NCI-H1092 treated with DMSO at 0.1 percent for 48 hours (cell line): ENCODE measurements around the gene OR52K1.
"Not testable (repeated sequence)": the region's sequence is repeated elsewhere in the genome, so short reads cannot be mapped to it uniquely, and the experiment has no call there.

Experiments used
- DNase-seq: peaks from one replicate; lab custom pipeline; 2025; lab: John Stamatoyannopoulos, UW

Gene OR52K1

GRCh38 chr11:4482445-4482844 is at the start of gene OR52K1:
Gene OR52K1, plus strand, starts transcription at chr11:4482646. Its CDS starts 6,255 bp downstream, at chr11:4488901.
- no peak for DNase-seq

GRCh38 chr11:4433856-4434255 is 48.6 kb upstream of the OR52K1 start:
- no peak for DNase-seq

GRCh38 chr11:4436411-4436810 is 46.0 kb upstream of the OR52K1 start:
- DNase-seq, result no peak

GRCh38 chr11:4441515-4441914 is 40.9 kb upstream of the OR52K1 start:
- no peak for DNase-seq

- no peak for DNase-seq
These were observed 39.1 kb upstream of the OR52K1 start for GRCh38 chr11:4443232-4443891.

GRCh38 chr11:4448995-4449394 is 33.5 kb upstream of the OR52K1 start, which contains the start of gene OR52K2:
Gene OR52K2, plus strand, starts transcription at chr11:4449295. Its CDS starts 45 bp downstream, at chr11:4449340.
- no peak for DNase-seq

- DNase-seq, result no peak
These were observed 29.3 kb upstream of the OR52K1 start for GRCh38 chr11:4453118-4453517.

GRCh38 chr11:4454021-4454420 is 28.4 kb upstream of the OR52K1 start:
- no peak for DNase-seq

- DNase-seq, result no peak
These were observed 27.0 kb upstream of the OR52K1 start for GRCh38 chr11:4455419-4455818.

- no peak for DNase-seq
These were observed 22.9 kb upstream of the OR52K1 start for GRCh38 chr11:4459500-4459899.

GRCh38 chr11:4460151-4460550 is 22.3 kb upstream of the OR52K1 start:
- DNase-seq, result no peak

- DNase-seq, result no peak
These were observed 18.0 kb upstream of the OR52K1 start for GRCh38 chr11:4464216-4465159.

- DNase-seq, result no peak
These were observed 17.0 kb upstream of the OR52K1 start for GRCh38 chr11:4465407-4465806.

GRCh38 chr11:4466131-4466870 is 16.1 kb upstream of the OR52K1 start:
- no peak for DNase-seq

GRCh38 chr11:4466871-4467442 is 15.5 kb upstream of the OR52K1 start:
- DNase-seq, result no peak

GRCh38 chr11:4467811-4468606 is 14.4 kb upstream of the OR52K1 start:
- no peak for DNase-seq

GRCh38 chr11:4479644-4480043 is 2.8 kb upstream of the OR52K1 start:
- no peak for DNase-seq

GRCh38 chr11:4480577-4481239 is 1.7 kb upstream of the OR52K1 start:
- DNase-seq, result no peak

GRCh38 chr11:4481240-4481582 is 1.2 kb upstream of the OR52K1 start:
- no peak for DNase-seq

- DNase-seq, result no peak
These were observed 1.9 kb downstream of the OR52K1 start for GRCh38 chr11:4484310-4484709.

GRCh38 chr11:4491405-4491804 is 9.0 kb downstream of the OR52K1 start:
- DNase-seq, result not testable (repeated sequence)
